Parathyroid adenoma (tissue), 2 donors: ENCODE measurements around the gene REEP2.
A peak's percentile ranks its signal among the peaks of the same experiment; 100 is the strongest.
"Not testable (repeated sequence)": the region's sequence is repeated elsewhere in the genome, so short reads cannot be mapped to it uniquely, and the experiment has no call there.

ENCODE experiments used
- H2AFZ ChIP-seq: fragments of 300-600 bp; sonication (generic); one replicate; pipeline ENCODE4 v1.7.0; 2017; ENCODE audit warnings: antibody characterized with exemption, mild to moderate bottlenecking
- H3K27ac ChIP-seq: fragments of 300-600 bp; sonication (generic); one replicate; pipeline ENCODE4 v1.7.0; 2017
- H3K27me3 ChIP-seq: fragments of 300-600 bp; sonication (generic); one replicate; pipeline ENCODE4 v1.7.0; 2017; ENCODE audit warnings: low read length; ENCODE audit not compliant: control insufficient read depth, insufficient read depth
- H3K36me3 ChIP-seq: fragments of 300-600 bp; sonication (generic); one replicate; pipeline ENCODE4 v1.7.0; 2017; ENCODE audit warnings: low read length; ENCODE audit not compliant: control insufficient read depth, insufficient read depth
- H3K4me1 ChIP-seq: fragments of 300-600 bp; sonication (generic); one replicate; pipeline ENCODE4 v1.7.0; 2017; ENCODE audit warnings: control low read depth
- H3K4me2 ChIP-seq: fragments of 300-600 bp; sonication (generic); one replicate; pipeline ENCODE4 v1.7.0; 2017; ENCODE audit warnings: low read length
- H3K4me3 ChIP-seq: fragments of 300-600 bp; sonication (generic); one replicate; pipeline ENCODE4 v1.7.0; 2017; ENCODE audit warnings: low read depth, low read length
- H3K79me2 ChIP-seq: fragments of 300-600 bp; sonication (generic); one replicate; pipeline ENCODE4 v1.7.0; 2017; ENCODE audit warnings: control low read depth
- H3K9ac ChIP-seq: fragments of 300-600 bp; sonication (generic); one replicate; pipeline ENCODE4 v1.7.0; 2017; ENCODE audit warnings: mild to moderate bottlenecking
- H3K9me3 ChIP-seq: fragments of 300-600 bp; sonication (generic); one replicate; pipeline ENCODE4 v1.7.0; 2017; ENCODE audit warnings: low read length; ENCODE audit not compliant: control insufficient read depth
- TF ChIP-seq, protein P1 (sequence below): fragments of 300-600 bp; sonication (generic); IDR thresholded peaks from one replicate; pipeline ENCODE4 v1.7.0; 2017; ENCODE audit warnings: antibody characterized with exemption, mild to moderate bottlenecking
- donor health status: primary hyperparathyroidism.

REEP2 gene

DNA sequence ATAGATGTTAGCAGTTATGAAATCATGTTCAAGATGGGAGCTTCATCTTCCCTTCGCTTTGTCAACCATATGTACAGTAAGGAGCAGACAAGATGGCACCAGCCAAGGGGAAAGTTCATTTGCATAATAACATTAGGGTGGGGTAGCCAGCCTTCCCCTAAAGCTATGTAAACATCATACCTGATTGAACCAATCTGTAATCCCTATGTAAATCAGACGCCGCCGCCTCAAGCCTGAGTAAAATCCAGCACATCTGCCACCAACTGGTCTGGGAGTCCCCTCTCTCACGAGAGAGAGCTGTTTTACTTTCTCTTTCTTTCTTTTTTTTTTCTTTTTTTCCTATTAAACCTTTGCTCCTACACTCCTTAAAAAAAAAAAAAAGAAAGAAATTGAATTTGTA, 30.8 kb upstream of the REEP2 start:
- H2AFZ ChIP-seq = no peak overlapping the region
- no peak overlapping the region for H3K9ac ChIP-seq
- H3K4me3 ChIP-seq = no peak overlapping the region
- TF ChIP-seq, protein P1, sequence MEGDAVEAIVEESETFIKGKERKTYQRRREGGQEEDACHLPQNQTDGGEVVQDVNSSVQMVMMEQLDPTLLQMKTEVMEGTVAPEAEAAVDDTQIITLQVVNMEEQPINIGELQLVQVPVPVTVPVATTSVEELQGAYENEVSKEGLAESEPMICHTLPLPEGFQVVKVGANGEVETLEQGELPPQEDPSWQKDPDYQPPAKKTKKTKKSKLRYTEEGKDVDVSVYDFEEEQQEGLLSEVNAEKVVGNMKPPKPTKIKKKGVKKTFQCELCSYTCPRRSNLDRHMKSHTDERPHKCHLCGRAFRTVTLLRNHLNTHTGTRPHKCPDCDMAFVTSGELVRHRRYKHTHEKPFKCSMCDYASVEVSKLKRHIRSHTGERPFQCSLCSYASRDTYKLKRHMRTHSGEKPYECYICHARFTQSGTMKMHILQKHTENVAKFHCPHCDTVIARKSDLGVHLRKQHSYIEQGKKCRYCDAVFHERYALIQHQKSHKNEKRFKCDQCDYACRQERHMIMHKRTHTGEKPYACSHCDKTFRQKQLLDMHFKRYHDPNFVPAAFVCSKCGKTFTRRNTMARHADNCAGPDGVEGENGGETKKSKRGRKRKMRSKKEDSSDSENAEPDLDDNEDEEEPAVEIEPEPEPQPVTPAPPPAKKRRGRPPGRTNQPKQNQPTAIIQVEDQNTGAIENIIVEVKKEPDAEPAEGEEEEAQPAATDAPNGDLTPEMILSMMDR = no peak
- no peaks in the 10 kb centered on the region for H3K36me3 ChIP-seq
- H3K27ac ChIP-seq = no peak overlapping the region
- H3K4me2 ChIP-seq = no peak overlapping the region
- H3K79me2 ChIP-seq = peaks cover 2% of the 10 kb centered on the region
- no peaks in the 10 kb centered on the region for H3K27me3 ChIP-seq
- H3K4me1 ChIP-seq = no peaks in the 10 kb centered on the region
- no peaks in the 10 kb centered on the region for H3K9me3 ChIP-seq

DNA sequence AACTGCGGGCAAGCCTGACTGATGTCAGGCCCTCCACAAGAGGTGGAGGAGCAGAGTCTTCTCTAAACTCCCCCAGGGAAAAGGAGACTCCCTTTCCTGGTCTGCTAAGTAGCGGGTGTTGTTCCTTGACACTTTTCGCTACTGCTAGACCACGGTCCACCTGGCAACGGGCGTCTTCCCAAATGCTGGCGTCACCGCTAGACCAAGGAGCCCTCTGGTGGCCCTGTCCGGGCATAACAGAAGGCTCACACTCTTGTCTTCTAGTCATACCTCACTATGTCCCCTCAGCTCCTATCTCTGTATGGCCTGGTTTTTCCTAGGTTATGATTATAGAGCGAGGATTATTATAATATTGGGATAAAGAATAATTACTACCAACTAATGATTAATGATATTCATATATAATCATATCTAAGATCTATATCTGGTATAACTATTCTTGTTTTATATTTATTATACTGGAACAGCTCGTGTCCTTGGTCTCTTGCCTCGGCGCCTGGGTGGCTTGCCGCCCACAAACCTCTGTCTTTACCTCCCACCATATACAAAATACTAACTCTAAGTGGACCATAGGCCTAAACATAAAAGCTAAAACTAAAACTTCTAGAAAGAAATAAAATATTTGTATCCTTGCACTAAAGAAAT, 27.7 kb upstream of the REEP2 start:
- not testable (repeated sequence) for H3K36me3 ChIP-seq, H3K27me3 ChIP-seq, H3K4me2 ChIP-seq, H3K79me2 ChIP-seq, H3K9ac ChIP-seq, H3K9me3 ChIP-seq, H2AFZ ChIP-seq, H3K4me1 ChIP-seq, H3K4me3 ChIP-seq, H3K27ac ChIP-seq
- TF ChIP-seq, protein P1 = peak; percentile 65

DNA sequence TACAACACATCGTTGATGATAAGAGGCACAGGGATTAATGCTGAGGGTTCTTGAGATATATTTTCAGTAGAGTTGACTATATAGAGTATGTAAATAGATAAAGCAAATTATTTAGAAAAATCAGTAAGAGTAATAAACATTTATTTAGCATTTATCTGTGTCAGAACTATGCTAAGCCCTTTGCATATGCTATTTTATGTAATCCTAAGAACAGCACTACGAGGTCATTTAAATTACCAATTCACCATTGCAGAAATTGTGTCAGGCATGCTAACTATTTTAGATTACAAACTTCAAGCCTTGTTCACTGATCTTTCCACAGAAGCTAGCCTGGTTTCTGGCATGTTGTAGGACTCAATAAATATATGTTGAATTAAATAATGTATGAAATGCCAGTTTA, 20.4 kb upstream of the REEP2 start:
- H3K79me2 ChIP-seq = peaks cover 4% of the 10 kb centered on the region
- H3K4me1 ChIP-seq = no peaks in the 10 kb centered on the region
- TF ChIP-seq, protein P1 = no peak
- H3K9me3 ChIP-seq = no peaks in the 10 kb centered on the region
- H3K9ac ChIP-seq = no peak overlapping the region
- H3K4me3 ChIP-seq = no peak overlapping the region
- no peak overlapping the region for H3K4me2 ChIP-seq
- H3K27me3 ChIP-seq = no peaks in the 10 kb centered on the region
- H3K27ac ChIP-seq = no peak overlapping the region
- H3K36me3 ChIP-seq = no peaks in the 10 kb centered on the region
- H2AFZ ChIP-seq = no peak overlapping the region

DNA sequence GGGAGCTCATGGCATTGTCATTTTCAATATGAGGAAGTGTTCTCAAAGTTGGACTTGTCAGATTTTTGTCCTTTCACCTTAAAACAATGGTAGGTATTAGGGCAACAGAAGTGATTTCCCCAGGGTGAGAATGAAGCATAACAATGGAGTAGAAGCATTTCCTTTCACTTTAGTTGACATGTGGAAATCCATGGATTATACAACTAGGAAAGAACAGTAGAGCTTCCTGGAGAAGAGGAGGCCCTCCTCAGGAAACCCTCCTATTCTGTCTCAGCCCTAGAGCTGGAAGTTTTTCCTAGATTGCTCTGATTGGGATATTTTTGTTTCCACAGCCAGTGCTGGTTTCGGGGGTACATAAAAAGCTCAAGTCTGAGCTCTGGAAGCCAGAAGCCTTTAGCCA, 13.8 kb upstream of the REEP2 start:
- Histone ChIP-seq H3K4me2 (no peak overlapping the region), H3K9me3 (no peaks in the 10 kb centered on the region), H3K79me2 (no peaks in the 10 kb centered on the region), H3K9ac (no peak overlapping the region), H3K27me3 (no peaks in the 10 kb centered on the region), H2AFZ (no peak overlapping the region), H3K27ac (no peak overlapping the region), H3K4me1 (no peaks in the 10 kb centered on the region), H3K36me3 (no peaks in the 10 kb centered on the region), H3K4me3 (no peak overlapping the region)
- TF ChIP-seq, protein P1 = no peak

DNA sequence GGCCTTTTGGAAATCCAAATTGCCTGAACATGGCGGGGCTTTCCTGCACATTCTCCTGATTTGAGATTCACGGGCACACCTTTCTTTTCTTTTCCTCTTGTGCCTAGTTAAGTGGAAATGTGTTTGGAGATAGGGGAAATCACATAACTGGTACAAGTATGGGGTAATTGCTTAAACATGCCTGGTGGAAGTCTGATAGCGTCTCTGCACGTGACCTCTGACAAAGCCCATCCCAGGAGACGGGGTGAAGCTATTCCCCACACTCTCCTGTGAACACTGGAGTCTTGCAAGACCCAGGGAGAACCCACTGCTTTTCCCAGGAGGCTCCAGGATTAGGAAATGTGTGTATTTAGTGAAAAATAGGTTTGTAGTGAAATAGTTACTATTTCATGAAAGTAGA, 2.9 kb upstream of the REEP2 start:
- no peaks in the 10 kb centered on the region for H3K9me3 ChIP-seq
- H3K4me3 ChIP-seq = no peak overlapping the region
- no peaks in the 10 kb centered on the region for H3K79me2 ChIP-seq
- H2AFZ ChIP-seq = no peak overlapping the region
- no peaks in the 10 kb centered on the region for H3K27me3 ChIP-seq
- H3K27ac ChIP-seq = no peak overlapping the region
- H3K36me3 ChIP-seq = no peaks in the 10 kb centered on the region
- no peak overlapping the region for H3K9ac ChIP-seq
- peaks cover 10% of the 10 kb centered on the region for H3K4me1 ChIP-seq
- no peak overlapping the region for H3K4me2 ChIP-seq
- TF ChIP-seq, protein P1 = no peak
